ENCODE data around the gene HCN2. TPM values are rescaled to one million over a fixed set of nuclear protein-coding genes. Genes with fewer than 3 reads are reported as not detected.

The HCN2 gene
- total RNA-seq, 1 experiment from 2014 or later = 13.1 TPM

- Histone ChIP-seq H3K4me3 (ENCODE audit: low read depth, low read length, poor library complexity, severe bottlenecking) (no peak overlapping the region), H3K27ac (ENCODE audit: low read depth, low read length, poor library complexity, severe bottlenecking) (no peak overlapping the region), H3K36me3 (ENCODE audit: insufficient read depth, low read length, poor library complexity, severe bottlenecking) (no peaks in the 10 kb centered on the region), H3K27me3 (replicated peaks; ENCODE audit: insufficient read depth, low read depth, low read length, poor library complexity) (no peaks in the 10 kb centered on the region), H3K9me3 (ENCODE audit: low read depth, low read length, poor library complexity, severe bottlenecking) (no peaks in the 10 kb centered on the region), H3K4me1 (ENCODE audit: insufficient read depth, low read length, poor library complexity, severe bottlenecking) (no peaks in the 10 kb centered on the region)
- DNase-seq (ENCODE audit: low spot score) = no peak
- intact Hi-C loops (cut with micrococcal nuclease; ENCODE audit: unreplicated experiment) = no loop called here
- TF ChIP-seq CTCF (conservative IDR thresholded peaks at IDR 0.05; ENCODE audit: low read depth, low read length) (no peak), EZH2 (IDR thresholded peaks at IDR 0.05; ENCODE audit: borderline replicate concordance, low read depth, low read length, poor library complexity, severe bottlenecking) (no peak)
- ChIA-PET CTCF (no interaction called here), POLR2A (ENCODE audit: low non-redundant PET) (no interaction called here)
- no TSS peak for BruUV-seq (replicated peaks)
Observed at GRCh38 chr19:597406-598315, 8.0 kb downstream of the HCN2 start.

GRCh38 chr19:601310-601709, 11.6 kb downstream of the HCN2 start:
- TF ChIP-seq EZH2 (IDR thresholded peaks at IDR 0.05; ENCODE audit: borderline replicate concordance, low read depth, low read length, poor library complexity, severe bottlenecking) (no peak), CTCF (conservative IDR thresholded peaks at IDR 0.05; ENCODE audit: low read depth, low read length) (no peak)
- no peak overlapping the region for H3K27ac ChIP-seq (ENCODE audit: low read depth, low read length, poor library complexity, severe bottlenecking)
- BruUV-seq (replicated peaks) = no TSS peak
- intact Hi-C loops (cut with micrococcal nuclease; ENCODE audit: unreplicated experiment) = no loop called here
- H3K4me3 ChIP-seq (ENCODE audit: low read depth, low read length, poor library complexity, severe bottlenecking) = no peak overlapping the region
- ChIA-PET POLR2A (ENCODE audit: low non-redundant PET) (no interaction called here), CTCF (no interaction called here)
- DNase-seq (ENCODE audit: low spot score) = no peak
- no peaks in the 10 kb centered on the region for H3K36me3 ChIP-seq (ENCODE audit: insufficient read depth, low read length, poor library complexity, severe bottlenecking)
- no peaks in the 10 kb centered on the region for H3K4me1 ChIP-seq (ENCODE audit: insufficient read depth, low read length, poor library complexity, severe bottlenecking)
- no peaks in the 10 kb centered on the region for H3K9me3 ChIP-seq (ENCODE audit: low read depth, low read length, poor library complexity, severe bottlenecking)
- H3K27me3 ChIP-seq (replicated peaks; ENCODE audit: insufficient read depth, low read depth, low read length, poor library complexity) = no peaks in the 10 kb centered on the region

DNA sequence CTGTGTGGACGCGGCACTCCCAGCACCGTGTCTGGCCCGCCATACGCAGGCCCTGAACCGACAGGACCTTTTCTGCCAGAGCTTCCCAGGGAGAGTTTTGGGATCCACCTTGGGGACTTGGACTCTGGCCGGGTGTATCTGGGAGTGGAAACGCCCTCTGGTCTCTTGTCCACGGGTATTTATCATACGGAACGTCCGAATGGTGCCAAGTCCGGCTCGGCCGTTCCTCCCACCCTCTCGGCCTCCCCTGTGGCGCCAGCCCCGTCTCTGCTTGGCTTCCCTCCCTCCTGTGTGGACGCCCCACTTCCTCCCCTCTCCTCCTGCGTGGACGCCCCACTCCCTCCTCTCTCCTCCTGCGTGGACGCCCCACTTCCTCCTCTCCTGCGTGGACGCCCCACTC, 12.1 kb downstream of the HCN2 start:
- no TSS peak for BruUV-seq (replicated peaks)
- intact Hi-C loops (cut with micrococcal nuclease; ENCODE audit: unreplicated experiment) = no loop called here
- DNase-seq (ENCODE audit: low spot score) = no peak
- TF ChIP-seq CTCF (conservative IDR thresholded peaks at IDR 0.05; ENCODE audit: low read depth, low read length) (no peak), EZH2 (IDR thresholded peaks at IDR 0.05; ENCODE audit: borderline replicate concordance, low read depth, low read length, poor library complexity, severe bottlenecking) (no peak)
- H3K27me3 ChIP-seq (replicated peaks; ENCODE audit: insufficient read depth, low read depth, low read length, poor library complexity) = no peaks in the 10 kb centered on the region
- H3K4me1 ChIP-seq (ENCODE audit: insufficient read depth, low read length, poor library complexity, severe bottlenecking) = no peaks in the 10 kb centered on the region
- H3K36me3 ChIP-seq (ENCODE audit: insufficient read depth, low read length, poor library complexity, severe bottlenecking) = no peaks in the 10 kb centered on the region
- ChIA-PET POLR2A (ENCODE audit: low non-redundant PET) (no interaction called here), CTCF (no interaction called here)
- no peaks in the 10 kb centered on the region for H3K9me3 ChIP-seq (ENCODE audit: low read depth, low read length, poor library complexity, severe bottlenecking)
- H3K4me3 ChIP-seq (ENCODE audit: low read depth, low read length, poor library complexity, severe bottlenecking) = no peak overlapping the region
- no peak overlapping the region for H3K27ac ChIP-seq (ENCODE audit: low read depth, low read length, poor library complexity, severe bottlenecking)

Measured in A673 (cell line).